Large intestine (tissue), 3 donors: ENCODE measurements around the gene AGAP3. TPM values are rescaled to one million over a fixed set of nuclear protein-coding genes. Genes with fewer than 3 reads are reported as not detected.

Experiments
- DNase-seq, 2 donors: peaks; one replicate each; pipeline versions ENCODE4 v3.0.0 to v3.0.0-alpha.2; 2013
- H3K27ac ChIP-seq: one replicate; pipeline ENCODE4 v1.5.1; 2013; ENCODE audit warnings: low read length
- H3K27me3 ChIP-seq: 2 replicates; pipeline ENCODE4 v1.6.1; 2013; ENCODE audit warnings: low read length; ENCODE audit not compliant: control insufficient read depth, insufficient read depth
- H3K36me3 ChIP-seq: 2 replicates; pipeline ENCODE4 v1.6.1; 2013; ENCODE audit warnings: low read length; ENCODE audit not compliant: control insufficient read depth, insufficient read depth
- H3K4me1 ChIP-seq: one replicate; pipeline ENCODE4 v1.6.1; 2013; ENCODE audit warnings: low read length; ENCODE audit not compliant: control insufficient read depth, insufficient read depth
- H3K4me3 ChIP-seq: one replicate; pipeline ENCODE4 v1.5.1; 2013; ENCODE audit warnings: low read length
- H3K9me3 ChIP-seq: one replicate; pipeline ENCODE4 v1.6.1; 2013; ENCODE audit warnings: mild to moderate bottlenecking, low read depth, low read length, moderate library complexity; ENCODE audit not compliant: control insufficient read depth
- WGBS: methylation state at CpG from one replicate; pipeline ENCODE4 v1.1.5; 2013; ENCODE audit warnings: low lambda C conversion rate; ENCODE audit not compliant: insufficient coverage; 5-methylcytosine and 5-hydroxymethylcytosine counted together
- polyA plus RNA-seq: library from polyadenylated mRNA; unstranded; fragments of 120-200 nt; gene quantifications from one replicate; pipeline ENCODE4 v1.2.1, GENCODE V29; 2013

The AGAP3 gene
- polyA plus RNA-seq, 1 donor = 58.0 TPM

DNA sequence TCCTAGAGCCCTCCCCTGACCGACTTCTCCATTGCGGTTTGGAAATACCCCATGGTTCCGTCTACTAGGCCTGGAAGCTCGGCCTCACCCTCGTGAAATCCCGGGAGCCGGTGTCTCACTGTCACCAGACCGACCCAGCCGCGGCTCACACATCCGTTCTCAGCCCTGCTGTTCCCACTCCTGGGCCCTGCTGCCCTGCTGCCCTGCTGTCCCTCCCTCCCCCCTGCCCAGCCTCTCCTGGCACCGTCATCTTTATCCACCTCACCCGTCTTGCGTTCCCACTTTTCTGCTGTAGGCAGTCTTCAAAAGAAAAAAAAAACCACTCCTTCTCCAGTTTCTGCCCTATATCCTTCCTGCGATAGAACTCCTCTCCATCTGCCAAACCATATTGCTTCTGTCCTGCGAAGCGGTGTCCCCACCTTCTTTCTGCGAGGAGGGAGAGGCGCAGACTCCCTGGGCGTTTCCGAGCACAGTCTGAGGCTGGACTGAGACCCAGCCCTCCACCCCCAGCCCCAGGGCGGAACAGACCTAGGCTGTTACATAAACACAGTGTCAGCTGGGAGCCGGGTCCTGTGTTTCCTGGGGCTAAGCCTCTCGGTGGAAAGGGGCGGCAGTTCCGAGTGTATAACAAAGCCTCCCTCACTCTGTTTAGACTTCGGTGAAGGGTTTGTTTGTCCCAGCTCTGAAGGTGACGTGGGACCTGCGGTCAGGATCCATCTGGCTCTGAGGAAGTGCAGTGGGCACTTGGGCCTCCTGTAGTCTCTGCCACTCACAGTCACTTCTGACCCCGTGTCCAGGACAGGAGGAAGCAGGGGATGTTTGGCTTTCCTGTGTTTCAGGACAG, 2.8 kb downstream of the AGAP3 start:
- Histone ChIP-seq H3K27ac (peak overlapping the region; percentile 60), H3K27me3 (no peaks in the 10 kb centered on the region), H3K9me3 (no peaks in the 10 kb centered on the region), H3K36me3 (peaks cover 2% of the 10 kb centered on the region), H3K4me3 (peak overlapping the region; percentile 3), H3K4me1 (peaks cover 33% of the 10 kb centered on the region)
- DNase-seq = peak; percentile 61 to 75
- WGBS = 88% methylated on average over 3 of the region's 30 CpGs

DNA sequence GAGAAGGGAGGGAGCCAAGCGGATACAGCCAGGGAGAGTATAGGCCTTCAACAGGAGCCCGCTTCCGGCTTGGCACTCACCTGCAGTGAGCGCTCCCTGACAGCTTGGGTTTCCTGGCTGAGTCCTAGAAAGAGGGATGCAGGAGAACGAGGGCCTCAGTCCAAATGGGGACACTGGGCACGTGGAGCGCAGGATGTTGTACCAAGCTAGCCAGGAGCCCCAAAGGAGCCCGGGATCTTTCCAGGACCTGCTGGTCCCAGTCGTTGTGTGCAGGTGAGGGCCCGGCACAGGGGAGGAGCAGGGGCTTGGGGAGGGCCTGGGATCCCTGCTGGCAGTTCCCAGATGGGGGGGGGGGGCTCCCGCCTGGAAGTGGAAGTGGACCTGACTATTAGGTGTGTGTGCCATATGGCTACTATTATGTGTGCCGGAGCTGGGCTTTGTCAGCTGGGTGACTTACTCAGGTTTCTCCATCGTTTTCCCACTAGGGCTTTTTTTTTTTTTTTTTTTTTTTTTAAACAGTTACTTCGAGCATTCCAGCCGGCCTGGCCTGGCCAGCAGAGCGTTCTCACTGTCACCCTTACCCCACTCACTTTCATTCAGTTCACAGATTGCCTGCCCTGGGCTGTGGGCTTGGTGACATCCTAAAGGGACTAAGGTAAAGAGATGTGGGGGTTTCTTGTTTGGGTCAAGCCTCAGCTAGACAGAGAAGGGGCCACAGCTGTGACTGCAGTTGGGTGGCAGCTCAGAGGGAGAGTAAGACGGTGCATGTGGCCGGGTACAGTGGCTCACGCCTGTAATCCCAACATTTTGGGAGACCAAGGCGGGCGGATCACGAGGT, 3.8 kb downstream of the AGAP3 start:
- no CpG with 5 or more reads among the region's 22 CpGs for WGBS
- H3K27me3 ChIP-seq = no peaks in the 10 kb centered on the region
- DNase-seq = no peak
- H3K4me1 ChIP-seq = peaks cover 33% of the 10 kb centered on the region
- no peaks in the 10 kb centered on the region for H3K9me3 ChIP-seq
- peaks cover 2% of the 10 kb centered on the region for H3K36me3 ChIP-seq
- no peak overlapping the region for H3K4me3 ChIP-seq
- peak overlapping the region; percentile 60 for H3K27ac ChIP-seq

DNA sequence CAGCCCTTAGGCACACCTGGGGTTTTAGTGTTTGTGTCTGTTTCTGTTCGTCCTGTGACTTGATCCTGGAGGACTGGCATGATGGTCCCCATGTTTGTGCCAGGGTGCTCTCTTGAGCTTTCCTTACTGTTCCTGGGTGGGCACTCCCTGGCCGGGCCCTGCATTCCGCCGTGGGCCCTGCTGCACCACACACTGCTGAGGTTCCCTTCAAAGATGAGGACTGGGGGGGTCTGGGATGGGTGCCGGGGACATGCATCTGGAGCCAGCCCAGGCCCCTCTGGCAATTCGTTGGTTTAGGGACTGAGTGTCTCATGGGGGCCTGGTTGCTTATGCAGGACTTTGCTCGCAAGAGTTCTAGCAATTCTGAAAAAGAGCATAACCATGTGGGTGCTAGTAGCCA, 4.7 kb downstream of the AGAP3 start:
- Histone ChIP-seq H3K36me3 (peaks cover 5% of the 10 kb centered on the region), H3K4me1 (peaks cover 27% of the 10 kb centered on the region), H3K27ac (no peak overlapping the region), H3K27me3 (no peaks in the 10 kb centered on the region), H3K4me3 (no peak overlapping the region), H3K9me3 (no peaks in the 10 kb centered on the region)
- no peak for DNase-seq
- WGBS = no CpG with 5 or more reads among the region's 7 CpGs

DNA sequence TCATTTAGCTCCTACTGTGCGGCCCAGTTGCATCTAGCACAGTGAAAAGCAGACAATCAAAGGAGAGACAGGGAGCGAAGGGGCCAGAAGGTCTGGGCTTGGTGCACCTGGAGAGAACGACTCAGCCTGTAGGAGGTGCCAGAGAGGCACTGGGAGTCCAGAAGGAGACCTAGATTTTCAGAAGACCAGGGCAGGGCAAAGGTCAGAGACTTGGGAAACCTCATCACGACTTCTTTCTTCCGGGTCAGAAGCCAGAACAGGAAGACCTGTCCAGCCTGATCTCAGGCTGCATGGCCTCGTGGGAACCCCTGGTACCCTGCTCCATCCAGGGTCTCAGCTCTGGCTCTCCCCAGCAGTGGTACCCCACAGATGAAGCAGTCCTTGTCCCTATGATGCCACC, 5.2 kb downstream of the AGAP3 start:
- peak; percentile 67 to 71 for DNase-seq
- Histone ChIP-seq H3K4me1 (peaks cover 27% of the 10 kb centered on the region), H3K4me3 (no peak overlapping the region), H3K36me3 (peaks cover 5% of the 10 kb centered on the region), H3K9me3 (no peaks in the 10 kb centered on the region), H3K27me3 (no peaks in the 10 kb centered on the region), H3K27ac (no peak overlapping the region)
- WGBS = no CpG with 5 or more reads among the region's 6 CpGs

DNA sequence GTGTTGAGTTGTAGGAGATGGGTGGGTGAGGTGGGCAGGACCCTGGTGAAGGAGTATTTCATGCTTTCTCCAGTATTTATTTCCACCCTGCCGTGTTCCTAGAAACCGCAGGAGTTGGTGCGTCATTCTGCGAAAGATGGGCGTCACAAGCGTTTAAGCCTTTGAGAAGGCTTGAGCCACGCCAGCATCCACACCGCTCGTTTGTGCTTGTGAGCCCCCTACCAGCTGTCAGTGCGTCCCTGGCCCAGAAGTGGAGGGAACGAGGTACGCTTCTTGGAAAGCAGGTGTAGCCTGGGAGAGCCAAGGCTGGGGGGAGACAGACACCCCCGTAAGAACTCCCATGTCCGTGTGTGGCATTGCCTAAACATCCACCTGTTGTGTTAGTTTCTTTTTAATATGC, 5.7 kb downstream of the AGAP3 start:
- Histone ChIP-seq H3K27me3 (no peaks in the 10 kb centered on the region), H3K27ac (no peak overlapping the region), H3K9me3 (no peaks in the 10 kb centered on the region), H3K36me3 (peaks cover 5% of the 10 kb centered on the region), H3K4me3 (no peak overlapping the region), H3K4me1 (peaks cover 27% of the 10 kb centered on the region)
- DNase-seq = no peak
- no CpG with 5 or more reads among the region's 14 CpGs for WGBS

DNA sequence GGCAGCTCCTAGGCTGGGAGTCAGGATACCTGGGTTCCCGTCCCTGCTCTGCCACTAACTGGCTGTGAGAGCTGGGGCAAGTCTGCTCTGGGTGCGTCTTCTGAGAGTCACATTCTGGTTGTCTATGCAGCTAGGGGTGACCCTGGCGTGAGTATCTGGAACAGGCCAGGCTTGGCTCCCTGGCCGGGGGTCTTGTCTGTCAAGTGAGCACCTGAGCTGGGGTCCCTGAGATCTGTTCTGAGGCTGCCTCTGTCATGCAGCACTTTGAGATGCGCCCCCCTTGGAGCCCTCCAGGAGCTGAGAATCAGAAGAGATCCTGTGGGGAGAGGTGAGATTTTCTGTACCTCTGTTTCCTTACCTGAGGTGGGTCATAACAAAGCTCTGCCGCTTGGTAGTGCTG, 7.5 kb downstream of the AGAP3 start:
- H3K27ac ChIP-seq = no peak overlapping the region
- no peaks in the 10 kb centered on the region for H3K9me3 ChIP-seq
- no CpG with 5 or more reads among the region's 6 CpGs for WGBS
- H3K27me3 ChIP-seq = no peaks in the 10 kb centered on the region
- DNase-seq = no peak
- H3K4me3 ChIP-seq = no peak overlapping the region
- peaks cover 5% of the 10 kb centered on the region for H3K36me3 ChIP-seq
- peaks cover 17% of the 10 kb centered on the region for H3K4me1 ChIP-seq

DNA sequence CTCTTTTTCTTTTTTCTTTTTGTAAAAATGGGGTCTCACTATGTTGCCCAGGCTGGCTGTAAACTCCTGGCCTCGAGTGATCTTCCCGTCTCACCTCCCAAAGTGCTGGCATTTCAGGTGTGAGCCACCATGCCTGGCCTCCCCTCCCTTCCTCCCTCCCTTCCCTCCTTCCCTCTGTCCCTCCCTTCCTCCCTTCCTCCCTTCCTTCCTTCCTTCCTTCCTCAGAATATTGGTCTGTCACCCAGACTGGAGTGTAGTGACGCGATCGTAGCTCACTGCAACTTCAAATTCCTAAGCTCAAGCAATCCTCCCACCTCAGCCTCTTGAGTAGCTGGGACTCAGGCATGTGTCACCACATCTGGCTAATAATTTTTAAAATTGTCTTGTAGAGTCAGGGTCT, 8.4 kb downstream of the AGAP3 start:
- DNase-seq = no peak
- H3K36me3 ChIP-seq = peaks cover 5% of the 10 kb centered on the region

DNA sequence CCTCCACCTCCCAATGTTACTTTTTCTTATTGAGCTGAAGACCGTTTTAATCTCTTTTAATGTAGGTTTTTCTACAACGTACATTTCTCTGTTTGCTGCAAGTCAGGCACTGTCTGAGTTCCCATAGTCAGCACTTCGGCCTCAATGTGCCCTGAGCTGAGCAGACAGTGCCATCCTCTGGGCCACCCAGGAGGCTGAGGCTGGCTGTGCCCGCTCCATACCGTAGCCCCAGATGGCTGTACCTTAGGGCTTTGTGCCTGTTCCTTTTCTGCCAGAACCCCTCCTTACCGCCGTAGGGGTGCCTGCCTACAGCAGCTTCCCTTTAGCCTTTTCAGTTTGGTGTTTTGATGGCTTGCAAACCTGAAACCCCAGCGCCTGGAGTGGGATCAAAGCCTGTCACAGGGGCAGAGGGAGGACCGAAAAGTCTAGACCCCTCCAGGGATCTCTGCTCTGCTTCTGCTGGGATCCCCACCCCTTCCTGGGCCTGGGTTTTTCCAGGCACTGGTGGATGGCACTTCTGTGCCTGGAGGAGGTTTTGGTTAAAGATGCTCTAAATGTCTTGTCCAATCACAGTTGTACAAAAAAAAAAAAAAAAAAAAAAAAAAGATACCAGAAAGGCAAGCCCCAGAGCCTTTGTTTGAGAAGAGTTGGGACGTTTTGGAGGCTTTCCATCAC, 9.0 kb downstream of the AGAP3 start:
- H3K4me3 ChIP-seq = no peak overlapping the region
- no peaks in the 10 kb centered on the region for H3K9me3 ChIP-seq
- no peak overlapping the region for H3K27ac ChIP-seq
- DNase-seq = no peak
- WGBS = no CpG with 5 or more reads among the region's 10 CpGs
- H3K36me3 ChIP-seq = peaks cover 5% of the 10 kb centered on the region
- H3K27me3 ChIP-seq = no peaks in the 10 kb centered on the region
- H3K4me1 ChIP-seq = peaks cover 8% of the 10 kb centered on the region

More for the DNA sequence above, 8.4 kb downstream of the AGAP3 start:
- H3K27me3 ChIP-seq = no peaks in the 10 kb centered on the region
- peaks cover 10% of the 10 kb centered on the region for H3K4me1 ChIP-seq
- no peak overlapping the region for H3K4me3 ChIP-seq
- no peaks in the 10 kb centered on the region for H3K9me3 ChIP-seq
- no peak overlapping the region for H3K27ac ChIP-seq
- 94% methylated on average over 3 of the region's 5 CpGs for WGBS

DNA sequence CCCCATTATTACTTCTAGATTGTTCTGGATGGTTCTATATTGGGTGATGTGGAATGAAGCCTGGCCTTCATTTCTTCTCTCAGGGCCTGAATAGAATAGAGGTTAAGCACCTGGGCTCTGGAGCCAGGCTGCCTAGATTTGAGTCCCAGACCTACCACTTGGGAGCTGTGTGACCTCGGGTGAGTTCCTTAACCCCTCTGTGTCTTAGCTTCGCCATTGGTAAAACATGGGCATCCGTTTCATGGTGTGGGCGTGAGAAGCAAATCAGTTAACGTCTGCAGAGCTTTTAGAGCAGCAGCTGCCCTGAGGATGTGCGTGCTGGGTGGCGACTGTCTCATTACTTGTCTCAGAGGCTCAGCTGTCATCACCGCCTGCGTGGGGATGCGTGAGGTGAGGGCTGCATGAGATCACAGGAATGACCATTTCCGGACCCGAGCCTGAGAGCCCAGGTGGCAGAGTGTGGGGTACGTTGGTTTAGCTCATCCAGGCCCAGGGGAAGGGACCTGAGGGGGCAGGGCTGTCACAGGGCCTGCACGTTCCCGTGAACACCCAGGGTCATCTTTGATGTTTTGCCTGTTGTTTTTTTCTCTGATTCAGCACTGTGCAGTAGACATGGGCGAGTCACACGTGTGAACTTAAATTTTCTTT, 9.7 kb downstream of the AGAP3 start:
- no peak overlapping the region for H3K27ac ChIP-seq
- 80% methylated on average over 1 of the region's 17 CpGs for WGBS
- H3K27me3 ChIP-seq = no peaks in the 10 kb centered on the region
- DNase-seq = no peak
- peaks cover 6% of the 10 kb centered on the region for H3K4me1 ChIP-seq
- no peak overlapping the region for H3K4me3 ChIP-seq
- H3K9me3 ChIP-seq = no peaks in the 10 kb centered on the region
- peaks cover 5% of the 10 kb centered on the region for H3K36me3 ChIP-seq
